Skeletal muscle tissue (tissue), 5 donors: Measurements from ENCODE around the gene POLR2B. TPM values are rescaled to one million over a fixed set of nuclear protein-coding genes. Genes with fewer than 3 reads are reported as not detected.

Experiments used
- H3K27ac ChIP-seq: one replicate; pipeline ENCODE4 v1.7.0; 2013; ENCODE audit warnings: mild to moderate bottlenecking, low read depth, low read length, inconsistent platforms
- H3K27me3 ChIP-seq, 3 donors: one replicate each; pipeline ENCODE4 v1.7.0; 2013; ENCODE audit warnings: low read length in 3 of 3; ENCODE audit not compliant: control insufficient read depth in 3 of 3, insufficient read depth in 3 of 3
- H3K36me3 ChIP-seq, 3 donors: one replicate each; pipeline ENCODE4 v1.7.0; 2013; ENCODE audit warnings: low read length in 3 of 3; ENCODE audit not compliant: control insufficient read depth in 3 of 3, insufficient read depth in 3 of 3
- H3K4me1 ChIP-seq, 3 donors: one replicate each; pipeline ENCODE4 v1.7.0; 2013; ENCODE audit warnings: low read length in 3 of 3, mild to moderate bottlenecking in 3 of 3; ENCODE audit not compliant: control insufficient read depth in 3 of 3, insufficient read depth in 3 of 3
- H3K4me3 ChIP-seq, 3 donors: one replicate each; pipeline ENCODE4 v1.7.0; 2013; ENCODE audit warnings: low read length in 3 of 3
- H3K9ac ChIP-seq, 3 donors: one replicate each; pipeline ENCODE4 v1.7.0; 2013; ENCODE audit warnings: low read length in 3 of 3, mild to moderate bottlenecking in 3 of 3, moderate library complexity in 2 of 3, low read depth in 1 of 3
- H3K9me3 ChIP-seq, 3 donors: one replicate each; pipeline ENCODE4 v1.7.0; 2013; ENCODE audit warnings: low read length in 3 of 3; ENCODE audit not compliant: control insufficient read depth in 3 of 3
- small RNA-seq: library from RNA; depleted of rRNA; stranded (forward); fragments of <200 nt; gene quantifications from one replicate; pipeline ENCODE3, GENCODE V24; 2014
- total RNA-seq: library from RNA; depleted of rRNA; stranded (reverse); fragments of >200 nt; gene quantifications from one replicate; pipeline ENCODE4 v1.2.3, GENCODE V29; 2014
- donor health status: Osteomylitis.

POLR2B gene
- total RNA-seq, 1 donor from 2014 or later: 101 TPM

GRCh38 chr4:57074744-57075143 lies 96.0 kb downstream of the POLR2B start:
- Histone ChIP-seq H3K9me3 (no peaks in the 10 kb centered on the region), H3K36me3 (peaks cover 0 to 2% (median 0%) of the 10 kb centered on the region in 3 donors), H3K27ac (no peak overlapping the region), H3K9ac (no peak overlapping the region), H3K4me1 (peaks cover 4 to 6% (median 4%) of the 10 kb centered on the region in 3 donors), H3K4me3 (no peak overlapping the region), H3K27me3 (no peaks in the 10 kb centered on the region)

DNA sequence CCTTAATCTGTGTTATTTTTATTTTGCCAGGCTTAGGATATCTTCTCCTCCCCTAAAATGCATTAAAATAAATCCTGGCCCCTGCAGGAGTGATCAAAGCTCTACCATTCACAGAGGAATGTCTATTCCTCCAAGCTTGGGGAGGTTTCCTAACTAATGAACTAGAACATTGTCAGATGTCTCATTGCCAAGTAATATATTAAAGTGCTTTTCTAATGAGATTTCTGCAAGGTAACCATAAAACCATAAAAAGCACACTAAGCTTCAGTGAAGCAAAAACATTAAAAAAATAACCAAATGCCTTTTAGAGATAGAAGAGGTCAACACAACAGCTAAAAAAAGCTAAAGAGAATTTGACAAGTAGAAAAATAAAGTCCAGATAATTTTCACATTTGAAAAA lies 96.7 kb downstream of the POLR2B start:
- no peak overlapping the region for H3K27ac ChIP-seq
- peaks cover 4 to 6% (median 4%) of the 10 kb centered on the region in 3 donors for H3K4me1 ChIP-seq

GRCh38 chr4:57076646-57077045 lies 98.0 kb downstream of the POLR2B start:
- Histone ChIP-seq H3K4me3 (no peak overlapping the region), H3K27me3 (no peaks in the 10 kb centered on the region), H3K4me1 (peaks cover 2 to 11% (median 4%) of the 10 kb centered on the region in 3 donors), H3K36me3 (peaks cover 0 to 2% (median 0%) of the 10 kb centered on the region in 3 donors), H3K9me3 (no peaks in the 10 kb centered on the region), H3K9ac (no peak overlapping the region), H3K27ac (no peak overlapping the region)

More for the DNA sequence above, 96.7 kb downstream of the POLR2B start:
- Histone ChIP-seq H3K9ac (no peak overlapping the region), H3K36me3 (peaks cover 0 to 2% (median 0%) of the 10 kb centered on the region in 3 donors), H3K4me3 (no peak overlapping the region), H3K9me3 (no peaks in the 10 kb centered on the region), H3K27me3 (no peaks in the 10 kb centered on the region)

- H3K27ac ChIP-seq: peak overlapping the region; percentile 52
- peaks cover 0 to 2% (median 0%) of the 10 kb centered on the region in 3 donors for H3K36me3 ChIP-seq
- no peak overlapping the region for H3K4me3 ChIP-seq
- peaks cover 5 to 16% (median 9%) of the 10 kb centered on the region in 3 donors for H3K4me1 ChIP-seq
- no peaks in the 10 kb centered on the region for H3K27me3 ChIP-seq
- H3K9ac ChIP-seq: no peak overlapping the region
- H3K9me3 ChIP-seq: no peaks in the 10 kb centered on the region
Observed at GRCh38 chr4:57077550-57078343, 99.1 kb downstream of the POLR2B start.

GRCh38 chr4:57078685-57079521 lies 100.2 kb downstream of the POLR2B start:
- Histone ChIP-seq H3K4me3 (no peak overlapping the region), H3K9me3 (no peaks in the 10 kb centered on the region), H3K27me3 (no peaks in the 10 kb centered on the region), H3K9ac (no peak overlapping the region), H3K36me3 (peaks cover 0 to 2% (median 0%) of the 10 kb centered on the region in 3 donors), H3K27ac (peak overlapping the region; percentile 52), H3K4me1 (peaks cover 5 to 19% (median 9%) of the 10 kb centered on the region in 3 donors)

Small RNAs within 50 kb of the gene (small RNA-seq; reads per million reads assigned to genes)
- not detected for gene RNU6-998P

Other genes with a start within 250 kb of the POLR2B start
- not detected for gene SPINK2, start 157.2 kb upstream of the POLR2B start, total RNA-seq
- 21.4 TPM for gene REST, start 71.0 kb upstream of the POLR2B start, total RNA-seq
- gene NOA1, start 1.3 kb upstream of the POLR2B start, total RNA-seq: 12.0 TPM
- 66.8 TPM for gene IGFBP7, start 131.5 kb downstream of the POLR2B start, total RNA-seq